HEK293 (cell line): ENCODE measurements around the gene ALPG.
A peak's percentile ranks its signal among the peaks of the same experiment; 100 is the strongest.

Experiments used
- CTCF ChIA-PET: fragments of 350-600 bp; formaldehyde crosslinking; extraction: SDS; loops from one replicate; lab custom pipeline; 2021; ENCODE audit warnings: antibody characterized with exemption; lab: Yijun Ruan, JAX
- POLR2A ChIA-PET: fragments of 300-600 bp; formaldehyde crosslinking; extraction: SDS; loops from one replicate; lab custom pipeline; 2020; ENCODE audit warnings: antibody characterized with exemption, inconsistent platforms; lab: Yijun Ruan, JAX
- H3K27ac ChIP-seq: fragments of 200-500 bp; sonication (Bioruptor generic); 2 replicates; pipeline ENCODE4 v1.5.1; 2014; ENCODE audit warnings: low read depth, low read length, control low read depth, inconsistent platforms; ENCODE audit errors: extremely low read depth
- H3K36me3 ChIP-seq, 2 experiments: fragments of 200-500 bp in 1 of 2; sonication (Bioruptor generic) in 1 of 2; 1 replicate in 1 of 2; 2 replicates in 1 of 2; pipeline ENCODE4 v1.5.1; 2014 to 2017; ENCODE audit warnings: inconsistent platforms in 2 of 2, low read length in 2 of 2; ENCODE audit not compliant: control insufficient read depth in 2 of 2, insufficient read depth in 1 of 2
- H3K4me1 ChIP-seq: fragments of 200-500 bp; sonication (Bioruptor generic); 2 replicates; pipeline ENCODE4 v1.5.1; 2014; ENCODE audit warnings: mild to moderate bottlenecking, low read length, inconsistent platforms; ENCODE audit not compliant: control insufficient read depth, insufficient read depth
- H3K4me3 ChIP-seq: 2 replicates; pipeline ENCODE4 v1.5.1; 2011; ENCODE audit warnings: low read depth, mild to moderate bottlenecking, control low read depth, low read length, moderate library complexity
- H3K9me3 ChIP-seq: fragments of 200-500 bp; sonication (Bioruptor generic); 2 replicates; pipeline ENCODE4 v1.5.1; 2014; ENCODE audit warnings: low read depth, low read length, inconsistent platforms; ENCODE audit not compliant: control insufficient read depth, insufficient read depth
- GFI1B ChIP-seq: fragments of 450-650 bp; formaldehyde crosslinking; IDR thresholded peaks from 2 replicates; pipeline ENCODE4 v1.5.1; 2016; ENCODE audit warnings: missing biosample characterization, missing genetic modification characterization
- KLF7 ChIP-seq: fragments of 450-650 bp; formaldehyde crosslinking; IDR thresholded peaks from 2 replicates; pipeline ENCODE4 v1.5.1; 2016; ENCODE audit warnings: missing biosample characterization, missing genetic modification characterization, borderline replicate concordance
- KLF9 ChIP-seq: fragments of 450-650 bp; formaldehyde crosslinking; IDR thresholded peaks from 2 replicates; pipeline ENCODE4 v1.5.1; 2016; ENCODE audit warnings: missing biosample characterization, missing genetic modification characterization, low read depth
- SETDB1 ChIP-seq: IDR thresholded peaks from one replicate; pipeline ENCODE4 v1.6.1; 2017; ENCODE audit warnings: mild to moderate bottlenecking, low read length, moderate library complexity, mixed read lengths; ENCODE audit not compliant: insufficient read length
- SP3 ChIP-seq: fragments of 450-650 bp; formaldehyde crosslinking; IDR thresholded peaks from 2 replicates; pipeline ENCODE4 v1.5.1; 2016; ENCODE audit warnings: missing biosample characterization, missing genetic modification characterization
- SP7 ChIP-seq: fragments of 450-650 bp; formaldehyde crosslinking; IDR thresholded peaks from 2 replicates; pipeline ENCODE4 v1.5.1; 2016; ENCODE audit warnings: missing biosample characterization, missing genetic modification characterization
- YY2 ChIP-seq: fragments of 450-650 bp; formaldehyde crosslinking; IDR thresholded peaks from 2 replicates; pipeline ENCODE4 v1.5.1; 2016; ENCODE audit warnings: missing biosample characterization, missing genetic modification characterization
- ZIC2 ChIP-seq: fragments of 450-650 bp; formaldehyde crosslinking; IDR thresholded peaks from 2 replicates; pipeline ENCODE4 v1.5.1; 2016; ENCODE audit warnings: missing biosample characterization, missing genetic modification characterization
- ZNF140 ChIP-seq: fragments of 450-650 bp; formaldehyde crosslinking; IDR thresholded peaks from 2 replicates; pipeline ENCODE4 v1.5.1; 2016; ENCODE audit warnings: missing biosample characterization, missing genetic modification characterization
- ZNF148 ChIP-seq: fragments of 450-650 bp; formaldehyde crosslinking; IDR thresholded peaks from 2 replicates; pipeline ENCODE4 v1.5.0; 2017; ENCODE audit warnings: missing biosample characterization, missing genetic modification characterization, borderline replicate concordance
- ZNF175 ChIP-seq: fragments of 450-650 bp; formaldehyde crosslinking; IDR thresholded peaks from 2 replicates; pipeline ENCODE4 v1.5.1; 2016; ENCODE audit warnings: missing biosample characterization, missing genetic modification characterization
- ZNF2 ChIP-seq: fragments of 450-650 bp; formaldehyde crosslinking; IDR thresholded peaks from 2 replicates; pipeline ENCODE4 v1.5.1; 2016; ENCODE audit warnings: missing biosample characterization, missing genetic modification characterization
- ZNF426 ChIP-seq: fragments of 450-650 bp; formaldehyde crosslinking; IDR thresholded peaks from 2 replicates; pipeline ENCODE4 v1.5.1; 2017; ENCODE audit warnings: missing biosample characterization, missing genetic modification characterization, mild to moderate bottlenecking, inconsistent platforms, moderate library complexity
- ZNF449 ChIP-seq: fragments of 450-650 bp; formaldehyde crosslinking; IDR thresholded peaks from 2 replicates; pipeline ENCODE4 v1.5.1; 2017; ENCODE audit warnings: missing biosample characterization, mild to moderate bottlenecking, missing genetic modification characterization, moderate library complexity
- ZNF501 ChIP-seq: fragments of 450-650 bp; formaldehyde crosslinking; IDR thresholded peaks from 2 replicates; pipeline ENCODE4 v1.5.1; 2016; ENCODE audit warnings: missing biosample characterization, missing genetic modification characterization
- ZNF555 ChIP-seq: fragments of 450-650 bp; formaldehyde crosslinking; conservative IDR thresholded peaks from 2 replicates; pipeline ENCODE4 v1.5.1; 2017; ENCODE audit warnings: missing biosample characterization, mild to moderate bottlenecking, missing genetic modification characterization, inconsistent platforms
- ZNF558 ChIP-seq: fragments of 450-650 bp; formaldehyde crosslinking; IDR thresholded peaks from 2 replicates; pipeline ENCODE4 v1.5.1; 2016; ENCODE audit warnings: missing biosample characterization, missing genetic modification characterization
- ZNF561 ChIP-seq: fragments of 450-650 bp; IDR thresholded peaks from 2 replicates; pipeline ENCODE4 v1.5.1; 2018; ENCODE audit warnings: missing biosample characterization, missing genetic modification characterization, borderline replicate concordance
- ZNF596 ChIP-seq: fragments of 450-650 bp; IDR thresholded peaks from 2 replicates; pipeline ENCODE4 v1.5.0; 2018; ENCODE audit warnings: missing biosample characterization, mild to moderate bottlenecking, missing genetic modification characterization, moderate library complexity
- ZNF600 ChIP-seq: fragments of 450-650 bp; formaldehyde crosslinking; IDR thresholded peaks from 2 replicates; pipeline ENCODE4 v1.5.1; 2016; ENCODE audit warnings: missing biosample characterization, missing genetic modification characterization
- ZNF621 ChIP-seq: fragments of 450-650 bp; formaldehyde crosslinking; IDR thresholded peaks from 2 replicates; pipeline ENCODE4 v1.5.1; 2017; ENCODE audit warnings: missing biosample characterization, missing genetic modification characterization
- ZNF658 ChIP-seq: fragments of 450-650 bp; formaldehyde crosslinking; IDR thresholded peaks from 2 replicates; pipeline ENCODE4; 2016; ENCODE audit warnings: missing biosample characterization, missing genetic modification characterization
- ZNF701 ChIP-seq: fragments of 450-650 bp; formaldehyde crosslinking; IDR thresholded peaks from 2 replicates; pipeline ENCODE4 v1.5.1; 2016; ENCODE audit warnings: missing biosample characterization, missing genetic modification characterization
- ZXDB ChIP-seq: fragments of 450-650 bp; formaldehyde crosslinking; IDR thresholded peaks from 2 replicates; pipeline ENCODE4 v1.5.1; 2016; ENCODE audit warnings: missing biosample characterization, missing genetic modification characterization

ALPG gene

GRCh38 chr2:232434563-232435374, 28.1 kb downstream of the ALPG start:
- Histone ChIP-seq H3K9me3 (no peaks in the 10 kb centered on the region), H3K36me3 (no peaks in the 10 kb centered on the region), H3K27ac (0 out of 2 replicates have a peak overlapping the region, but pooled peaks have one; percentile 4), H3K4me1 (no peaks in the 10 kb centered on the region), H3K4me3 (no peak overlapping the region)
- CTCF ChIA-PET, result interaction anchor here (0.6 to 1.8 kb wide), 9 partner anchors 13 to 631 kb away, joined by 3 to 4 read pairs (median 3); partner anchors contain the start of gene NPPC
- POLR2A ChIA-PET, result no interaction called here
- TF ChIP-seq ZNF426 (tag by site-specific recombination) (no peak), ZNF658 (tag by site-specific recombination) (no peak), GFI1B (no peak), SP7 (tag by site-specific recombination) (no peak), ZIC2 (tag by site-specific recombination) (no peak), KLF7 (tag by site-specific recombination) (no peak), ZNF140 (no peak), SP3 (tag by site-specific recombination) (no peak), ZNF596 (tag by site-specific recombination) (no peak), ZNF701 (tag by site-specific recombination) (no peak), KLF9 (no peak), ZNF558 (tag by site-specific recombination) (no peak), SETDB1 (no peak), ZNF449 (tag by site-specific recombination) (no peak)

GRCh38 chr2:232435375-232435648, 28.7 kb downstream of the ALPG start:
- H3K9me3 ChIP-seq, result no peaks in the 10 kb centered on the region
- CTCF ChIA-PET, result interaction anchor here (0.6 to 1.8 kb wide), 8 partner anchors 12 to 533 kb away, joined by 3 to 4 read pairs (median 3); partner anchors contain the start of gene NPPC
- TF ChIP-seq ZNF148 (tag by site-specific recombination), result no peak
- peak; percentile 73 for TF ChIP-seq ZIC2 (tag by site-specific recombination)
- H3K4me1 ChIP-seq, result no peaks in the 10 kb centered on the region
- no peaks in the 10 kb centered on the region for H3K36me3 ChIP-seq
- H3K27ac ChIP-seq, result no peak overlapping the region
- POLR2A ChIA-PET, result no interaction called here
- H3K4me3 ChIP-seq, result no peak overlapping the region

- no peak overlapping the region for H3K4me3 ChIP-seq
- ChIA-PET CTCF (interaction anchor here (0.7 to 1.8 kb wide), 7 partner anchors 12 to 534 kb away, joined by 3 to 4 read pairs (median 3); partner anchors contain the start of gene NPPC), POLR2A (no interaction called here)
- no peaks in the 10 kb centered on the region for H3K36me3 ChIP-seq
- H3K4me1 ChIP-seq, result no peaks in the 10 kb centered on the region
- no peak overlapping the region for H3K27ac ChIP-seq
- H3K9me3 ChIP-seq, result no peaks in the 10 kb centered on the region
- TF ChIP-seq ZNF555 (tag by site-specific recombination) (no peak), ZNF621 (no peak), ZNF2 (tag by site-specific recombination) (no peak), ZNF501 (no peak), ZNF175 (tag by site-specific recombination) (no peak), ZNF561 (tag by site-specific recombination) (no peak), ZXDB (tag by site-specific recombination) (no peak), ZNF600 (tag by site-specific recombination) (no peak), YY2 (tag by site-specific recombination) (no peak)
Measured at GRCh38 chr2:232435805-232436204, 29.2 kb downstream of the ALPG start.
